Caco-2 (cell line): ENCODE measurements around the gene SRP72. TPM values are rescaled to one million over a fixed set of nuclear protein-coding genes. Genes with fewer than 3 reads are reported as not detected.

Source experiments
- BruUV-seq: library from RNA; stranded (reverse); fragments of 400-500 nt; replicated peaks from 2 replicates; lab custom pipeline; 2021; lab: Mats Ljungman, UMichigan
- CTCF ChIA-PET: fragments of 300-600 bp; sonication (Branson Sonifier 250); formaldehyde crosslinking; loops from one replicate; lab custom pipeline; 2022; ENCODE audit warnings: antibody characterized with exemption; lab: Charles Lee
- POLR2A ChIA-PET: fragments of 300-600 bp; sonication (Branson Sonifier 250); formaldehyde crosslinking; loops from one replicate; lab custom pipeline; 2022; ENCODE audit warnings: antibody characterized with exemption; lab: Charles Lee
- DNase-seq, 2 experiments: peaks; one replicate each; pipeline versions ENCODE4 v3.0.0 to v3.0.0-alpha.2; 2020 to 2022
- H3K27me3 ChIP-seq: replicated peaks from 2 replicates; pipeline ENCODE4 v1.6.0; 2011; ENCODE audit warnings: low read length; ENCODE audit not compliant: control insufficient read depth, insufficient read depth
- H3K36me3 ChIP-seq: 2 replicates; pipeline ENCODE4 v1.5.1; 2011; ENCODE audit warnings: low read length; ENCODE audit not compliant: control insufficient read depth, insufficient read depth
- H3K4me1 ChIP-seq: fragments of 250-450 bp; sonication (Bioruptor Pico); 2 replicates; pipeline ENCODE4 v1.5.1; 2020; ENCODE audit warnings: mild to moderate bottlenecking
- H3K4me3 ChIP-seq: 2 replicates; pipeline ENCODE4 v1.5.1; 2011; ENCODE audit warnings: low read depth, mild to moderate bottlenecking, control low read depth, low read length
- H3K9me3 ChIP-seq: fragments of 250-450 bp; sonication (Bioruptor Pico); 2 replicates; pipeline ENCODE4 v1.5.1; 2020; ENCODE audit warnings: mild to moderate bottlenecking, moderate library complexity
- H3K27ac Mint-ChIP-seq: one replicate; pipeline ENCODE4 v1.8.0; 2022; ENCODE audit warnings: mixed read lengths; ENCODE audit not compliant: unreplicated experiment
- H3K27me3 Mint-ChIP-seq: one replicate; pipeline ENCODE4 v1.8.0; 2022; ENCODE audit warnings: mixed read lengths; ENCODE audit not compliant: insufficient read depth, unreplicated experiment
- H3K36me3 Mint-ChIP-seq: one replicate; pipeline ENCODE4 v1.8.0; 2022; ENCODE audit warnings: mild to moderate bottlenecking, mixed read lengths; ENCODE audit not compliant: insufficient read depth, unreplicated experiment
- H3K4me1 Mint-ChIP-seq: one replicate; pipeline ENCODE4 v1.8.0; 2022; ENCODE audit warnings: low read depth, mixed read lengths; ENCODE audit not compliant: unreplicated experiment
- H3K4me3 Mint-ChIP-seq: one replicate; pipeline ENCODE4 v1.8.0; 2022; ENCODE audit warnings: mild to moderate bottlenecking, moderate library complexity, mixed read lengths; ENCODE audit not compliant: unreplicated experiment
- H3K9me3 Mint-ChIP-seq: one replicate; pipeline ENCODE4 v1.8.0; 2022; ENCODE audit warnings: mixed read lengths; ENCODE audit not compliant: unreplicated experiment
- CTCF ChIP-seq, 2 experiments: fragments of 200-600 bp in 1 of 2; IDR thresholded peaks; 1 replicate in 1 of 2; 2 replicates in 1 of 2; pipeline versions ENCODE4 v1.5.1 to v1.8.0; 2011 to 2022; ENCODE audit warnings: antibody characterized with exemption in 1 of 2, control low read depth in 1 of 2, inconsistent platforms in 1 of 2, low read depth in 1 of 2, low read length in 1 of 2, mild to moderate bottlenecking in 1 of 2, moderate library complexity in 1 of 2; ENCODE audit not compliant: insufficient read depth in 1 of 2, severe bottlenecking in 1 of 2, unreplicated experiment in 1 of 2
- intact Hi-C: fragments of 100-400 bp; cut with micrococcal nuclease; formaldehyde crosslinking; loops from one replicate; pipeline ENCODE4 v1.10.0; 2022; ENCODE audit not compliant: unreplicated experiment
- total RNA-seq: library from RNA; stranded (reverse); gene quantifications from 2 replicates; pipeline ENCODE4 v1.2.3, GENCODE V29; 2022

The SRP72 gene
- total RNA-seq, 1 experiment from 2014 or later, result 116 TPM

- H3K4me3 ChIP-seq, result no peak overlapping the region
- H3K36me3 ChIP-seq, result no peaks in the 10 kb centered on the region; the same call in 1 of the 2 replicates
- H3K27me3 ChIP-seq, result no peaks in the 10 kb centered on the region
- Mint-ChIP-seq H3K27ac (no peak overlapping the region), H3K4me1 (no peaks in the 10 kb centered on the region), H3K36me3 (peaks cover 18% of the 10 kb centered on the region), H3K4me3 (no peak overlapping the region), H3K27me3 (no peaks in the 10 kb centered on the region), H3K9me3 (peaks cover 8% of the 10 kb centered on the region)
- intact Hi-C loops, result no loop called here
- POLR2A ChIA-PET, result no interaction called here
- TF ChIP-seq CTCF (IDR thresholded peaks at IDR 0.05; ENCODE audit: insufficient read depth in 1 of 2, low read depth in 1 of 2, low read length in 1 of 2, severe bottlenecking in 1 of 2, unreplicated experiment in 1 of 2), result no peak
- DNase-seq, result no peak
- no peaks in the 10 kb centered on the region for H3K9me3 ChIP-seq
- CTCF ChIA-PET, result no interaction called here
- no peaks in the 10 kb centered on the region for H3K4me1 ChIP-seq
- no TSS peak for BruUV-seq
Measured at GRCh38 chr4:56427179-56427578, 40.2 kb upstream of the SRP72 start.

- ChIA-PET POLR2A (interaction anchor here (0.6 kb wide), 1 partner anchor 961 kb away, joined by 4 read pairs; no protein-coding TSS in a partner anchor), CTCF (no interaction called here)
- no TSS peak for BruUV-seq
- no peak for TF ChIP-seq CTCF (IDR thresholded peaks at IDR 0.05; ENCODE audit: insufficient read depth in 1 of 2, low read depth in 1 of 2, low read length in 1 of 2, severe bottlenecking in 1 of 2, unreplicated experiment in 1 of 2)
- intact Hi-C loops, result loop anchor here (10.0 kb wide), 1 partner anchor 475 kb away; the partner anchor contains the start of gene REST
- no peaks in the 10 kb centered on the region for H3K27me3 ChIP-seq
- no peak overlapping the region for H3K4me3 ChIP-seq
- Mint-ChIP-seq H3K27ac (no peak overlapping the region), H3K9me3 (peaks cover 8% of the 10 kb centered on the region), H3K27me3 (no peaks in the 10 kb centered on the region), H3K4me3 (no peak overlapping the region), H3K4me1 (no peaks in the 10 kb centered on the region), H3K36me3 (peaks cover 25% of the 10 kb centered on the region)
- no peaks in the 10 kb centered on the region for H3K9me3 ChIP-seq
- no peak for DNase-seq
- H3K4me1 ChIP-seq, result no peaks in the 10 kb centered on the region
- H3K36me3 ChIP-seq, result no peaks in the 10 kb centered on the region; the same call in 1 of the 2 replicates
Measured at GRCh38 chr4:56430203-56430602, 37.2 kb upstream of the SRP72 start.

GRCh38 chr4:56433280-56433679, 34.1 kb upstream of the SRP72 start:
- intact Hi-C loops, result loop anchor here (10.0 kb wide), 1 partner anchor 472 kb away; the partner anchor contains the start of gene REST
- H3K27me3 ChIP-seq, result no peaks in the 10 kb centered on the region
- Mint-ChIP-seq H3K4me3 (peak overlapping the region; percentile 98), H3K27ac (no peak overlapping the region), H3K27me3 (no peaks in the 10 kb centered on the region), H3K9me3 (no peaks in the 10 kb centered on the region), H3K4me1 (no peaks in the 10 kb centered on the region), H3K36me3 (peaks cover 39% of the 10 kb centered on the region)
- no peak for TF ChIP-seq CTCF (IDR thresholded peaks at IDR 0.05; ENCODE audit: insufficient read depth in 1 of 2, low read depth in 1 of 2, low read length in 1 of 2, severe bottlenecking in 1 of 2, unreplicated experiment in 1 of 2)
- ChIA-PET CTCF (no interaction called here), POLR2A (no interaction called here)
- no peaks in the 10 kb centered on the region for H3K4me1 ChIP-seq
- BruUV-seq, result no TSS peak
- H3K36me3 ChIP-seq, result no peaks in the 10 kb centered on the region; the same call in 1 of the 2 replicates
- H3K9me3 ChIP-seq, result no peaks in the 10 kb centered on the region
- no peak for DNase-seq
- H3K4me3 ChIP-seq, result peak overlapping the region; percentile 10
